NT2/D1 (cell line): ENCODE results near the gene RIPOR2.
"Not testable (repeated sequence)": the region's sequence is repeated elsewhere in the genome, so short reads cannot be mapped to it uniquely, and the experiment has no call there.

Experiments
- DNase-seq: peaks from one replicate; pipeline ENCODE4 v3.0.0-alpha.2; 2011; ENCODE audit warnings: low read depth, low spot score
- H3K27me3 ChIP-seq: 2 replicates; pipeline ENCODE4 v1.6.0; 2011; ENCODE audit warnings: mild to moderate bottlenecking; ENCODE audit not compliant: insufficient read length, insufficient read depth
- H3K36me3 ChIP-seq: 2 replicates; pipeline ENCODE4 v1.6.1; 2011; ENCODE audit warnings: mild to moderate bottlenecking, low read length, mixed read lengths; ENCODE audit not compliant: insufficient read depth, insufficient read length
- H3K4me1 ChIP-seq: 2 replicates; pipeline ENCODE4 v1.5.1; 2011; ENCODE audit not compliant: insufficient read depth, insufficient read length
- H3K4me3 ChIP-seq: 2 replicates; pipeline ENCODE4 v1.5.1; 2011; ENCODE audit warnings: low read depth; ENCODE audit not compliant: insufficient read length
- H3K9ac ChIP-seq: 2 replicates; pipeline ENCODE4 v1.6.0; 2011; ENCODE audit warnings: low read depth; ENCODE audit not compliant: insufficient read length
- H3K9me3 ChIP-seq: 2 replicates; pipeline ENCODE4 v1.5.1; 2011; ENCODE audit warnings: mild to moderate bottlenecking, low read length; ENCODE audit not compliant: insufficient read depth
- SUZ12 ChIP-seq: IDR thresholded peaks from 2 replicates; pipeline ENCODE4 v1.6.1; 2011; ENCODE audit not compliant: insufficient read length, insufficient read depth; ENCODE audit errors: extremely low read depth
- YY1 ChIP-seq: IDR thresholded peaks from 2 replicates; pipeline ENCODE4 v1.6.1; 2011; ENCODE audit not compliant: insufficient read length, insufficient read depth
- ZNF274 ChIP-seq: IDR thresholded peaks from 2 replicates; pipeline ENCODE4 v1.6.1; 2011; ENCODE audit warnings: mild to moderate bottlenecking, low read depth, low read length

The RIPOR2 gene

GRCh38 chr6:24778878-24779277 lies 156.9 kb downstream of the RIPOR2 start:
- Histone ChIP-seq H3K4me3 (no peak overlapping the region), H3K27me3 (no peaks in the 10 kb centered on the region), H3K9ac (no peak overlapping the region), H3K36me3 (peaks cover 54% of the 10 kb centered on the region), H3K4me1 (no peaks in the 10 kb centered on the region), H3K9me3 (no peaks in the 10 kb centered on the region)
- DNase-seq = no peak
- no peak for TF ChIP-seq YY1
- TF ChIP-seq ZNF274 = no peak
- TF ChIP-seq SUZ12 = no peak

- Histone ChIP-seq H3K4me1 (no peaks in the 10 kb centered on the region), H3K9me3 (no peaks in the 10 kb centered on the region), H3K36me3 (peaks cover 49% of the 10 kb centered on the region), H3K9ac (peak overlapping the region; percentile 21), H3K4me3 (no peak overlapping the region), H3K27me3 (no peaks in the 10 kb centered on the region)
- no peak for DNase-seq
- no peak for TF ChIP-seq ZNF274
- no peak for TF ChIP-seq YY1
- no peak for TF ChIP-seq SUZ12
These were observed 157.6 kb downstream of the RIPOR2 start for GRCh38 chr6:24778121-24778520.

GRCh38 chr6:24777227-24777626 lies 158.5 kb downstream of the RIPOR2 start:
- Histone ChIP-seq H3K4me3 (peak overlapping the region; percentile 13), H3K9me3 (no peaks in the 10 kb centered on the region), H3K27me3 (no peaks in the 10 kb centered on the region), H3K4me1 (no peaks in the 10 kb centered on the region), H3K36me3 (peaks cover 40% of the 10 kb centered on the region), H3K9ac (peak overlapping the region; percentile 8)
- DNase-seq = no peak
- TF ChIP-seq ZNF274 = no peak
- no peak for TF ChIP-seq SUZ12
- no peak for TF ChIP-seq YY1

GRCh38 chr6:24775520-24776058 lies 160.2 kb downstream of the RIPOR2 start:
- Histone ChIP-seq H3K4me1 (no peaks in the 10 kb centered on the region), H3K9me3 (no peaks in the 10 kb centered on the region), H3K9ac (peak overlapping the region; percentile 82), H3K36me3 (peaks cover 24% of the 10 kb centered on the region), H3K27me3 (no peaks in the 10 kb centered on the region), H3K4me3 (peak overlapping the region; percentile 98)
- no peak for TF ChIP-seq SUZ12
- no peak for TF ChIP-seq YY1
- TF ChIP-seq ZNF274 = no peak
- no peak for DNase-seq

- Histone ChIP-seq H3K4me1 (no peaks in the 10 kb centered on the region), H3K9me3 (no peaks in the 10 kb centered on the region), H3K9ac (peak within 1 kb of the TSS; percentile 99), H3K4me3 (peak within 1 kb of the TSS; percentile 98), H3K36me3 (peaks cover 20% of the 10 kb centered on the region), H3K27me3 (no peaks in the 10 kb centered on the region)
- peak; percentile 89 for DNase-seq
- TF ChIP-seq SUZ12 (no peak), ZNF274 (no peak), YY1 (no peak)
These were observed 160.9 kb downstream of the RIPOR2 start, which contains the start of gene GMNN for GRCh38 chr6:24774696-24775519. TSS of gene GMNN (plus strand) at chr6:24774937. CDS start at chr6:24777247, 2,310 bp downstream.

- H3K4me1 ChIP-seq = no peaks in the 10 kb centered on the region
- no peaks in the 10 kb centered on the region for H3K9me3 ChIP-seq
- no peak for DNase-seq
- TF ChIP-seq SUZ12 = no peak
- no peak for TF ChIP-seq YY1
- no peak for TF ChIP-seq ZNF274
- no peak overlapping the region for H3K9ac ChIP-seq
- no peaks in the 10 kb centered on the region for H3K36me3 ChIP-seq
- no peaks in the 10 kb centered on the region for H3K27me3 ChIP-seq
- no peak overlapping the region for H3K4me3 ChIP-seq
These were observed 167.4 kb downstream of the RIPOR2 start for GRCh38 chr6:24768361-24768760.

GRCh38 chr6:24766680-24767462 lies 168.9 kb downstream of the RIPOR2 start:
- no peaks in the 10 kb centered on the region for H3K9me3 ChIP-seq
- H3K36me3 ChIP-seq = no peaks in the 10 kb centered on the region
- no peak overlapping the region for H3K4me3 ChIP-seq
- DNase-seq = no peak
- H3K4me1 ChIP-seq = no peaks in the 10 kb centered on the region
- H3K9ac ChIP-seq = no peak overlapping the region
- TF ChIP-seq SUZ12 (no peak), ZNF274 (no peak), YY1 (no peak)
- H3K27me3 ChIP-seq = no peaks in the 10 kb centered on the region

GRCh38 chr6:24765968-24766367 lies 169.8 kb downstream of the RIPOR2 start:
- H3K4me1 ChIP-seq, H3K9ac ChIP-seq, DNase-seq, H3K27me3 ChIP-seq, H3K9me3 ChIP-seq, H3K36me3 ChIP-seq, H3K4me3 ChIP-seq: not testable (repeated sequence)

GRCh38 chr6:24764833-24765828 lies 170.6 kb downstream of the RIPOR2 start:
- not testable (repeated sequence) for DNase-seq, H3K9me3 ChIP-seq, H3K4me1 ChIP-seq, H3K27me3 ChIP-seq, H3K9ac ChIP-seq, H3K36me3 ChIP-seq, H3K4me3 ChIP-seq
